ENCODE results near the gene TRPV3.

DNA sequence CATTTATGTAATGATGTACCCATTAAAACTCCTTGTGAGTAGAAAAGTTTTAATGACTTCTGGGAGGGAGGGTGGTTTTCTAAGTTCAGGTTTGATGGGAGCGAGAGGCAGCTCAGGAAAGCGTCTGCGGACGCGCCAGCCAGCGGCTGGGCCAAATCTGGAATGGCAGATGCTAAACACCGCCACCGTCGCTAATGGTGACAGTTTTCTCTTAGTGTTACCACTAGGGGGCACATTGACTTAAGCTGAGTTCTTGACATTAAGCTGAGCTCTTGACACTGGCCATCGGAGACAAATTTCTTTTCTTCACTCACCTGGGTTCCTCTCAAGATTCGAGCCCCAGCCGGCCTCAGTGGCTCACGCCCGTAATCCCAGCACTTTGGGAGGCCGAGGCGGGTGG is 44.9 kb upstream of the TRPV3 start:
- TF ChIP-seq, protein P1, sequence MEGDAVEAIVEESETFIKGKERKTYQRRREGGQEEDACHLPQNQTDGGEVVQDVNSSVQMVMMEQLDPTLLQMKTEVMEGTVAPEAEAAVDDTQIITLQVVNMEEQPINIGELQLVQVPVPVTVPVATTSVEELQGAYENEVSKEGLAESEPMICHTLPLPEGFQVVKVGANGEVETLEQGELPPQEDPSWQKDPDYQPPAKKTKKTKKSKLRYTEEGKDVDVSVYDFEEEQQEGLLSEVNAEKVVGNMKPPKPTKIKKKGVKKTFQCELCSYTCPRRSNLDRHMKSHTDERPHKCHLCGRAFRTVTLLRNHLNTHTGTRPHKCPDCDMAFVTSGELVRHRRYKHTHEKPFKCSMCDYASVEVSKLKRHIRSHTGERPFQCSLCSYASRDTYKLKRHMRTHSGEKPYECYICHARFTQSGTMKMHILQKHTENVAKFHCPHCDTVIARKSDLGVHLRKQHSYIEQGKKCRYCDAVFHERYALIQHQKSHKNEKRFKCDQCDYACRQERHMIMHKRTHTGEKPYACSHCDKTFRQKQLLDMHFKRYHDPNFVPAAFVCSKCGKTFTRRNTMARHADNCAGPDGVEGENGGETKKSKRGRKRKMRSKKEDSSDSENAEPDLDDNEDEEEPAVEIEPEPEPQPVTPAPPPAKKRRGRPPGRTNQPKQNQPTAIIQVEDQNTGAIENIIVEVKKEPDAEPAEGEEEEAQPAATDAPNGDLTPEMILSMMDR (IDR thresholded peaks at IDR 0.05; ENCODE audit: low read length) = peak; percentile 56
- no peak for TF ChIP-seq EZH2 (IDR thresholded peaks at IDR 0.05; ENCODE audit: borderline replicate concordance, low read length)
